Keratinocyte (primary cell): Measurements from ENCODE around the gene LIN9.

Source experiments
- CTCF ChIP-seq, 3 experiments: IDR thresholded peaks in 1 of 3; conservative IDR thresholded peaks in 1 of 3; optimal IDR thresholded peaks in 1 of 3; 2 replicates in 2 of 3; 3 replicates in 1 of 3; pipeline versions ENCODE3 to v1.5.1; 2011; ENCODE audit warnings: low read length in 3 of 3, mild to moderate bottlenecking in 3 of 3, moderate library complexity in 2 of 3, control low read depth in 1 of 3, inconsistent platforms in 1 of 3; ENCODE audit not compliant: insufficient read depth in 2 of 3; ENCODE audit errors: extremely low read depth in 1 of 3
- EZH2 ChIP-seq: IDR thresholded peaks from one replicate; pipeline ENCODE4 v1.6.1; 2012; ENCODE audit warnings: inconsistent platforms, mild to moderate bottlenecking, low read length, moderate library complexity

- TF ChIP-seq CTCF (optimal IDR thresholded peaks at IDR 0.05 in 1 of 3, IDR thresholded peaks at IDR 0.05 in 1 of 3, conservative IDR thresholded peaks at IDR 0.05 in 1 of 3; ENCODE audit: extremely low read depth in 1 of 3, insufficient read depth in 2 of 3, low read length in 3 of 3) (no peak), EZH2 (no peak)
These were observed 55.0 kb downstream of the LIN9 start for GRCh38 chr1:226253933-226254332.
